ENCODE measurements around the gene SEPTIN12.
"Not testable (repeated sequence)": the region's sequence is repeated elsewhere in the genome, so short reads cannot be mapped to it uniquely, and the experiment has no call there.

DNA sequence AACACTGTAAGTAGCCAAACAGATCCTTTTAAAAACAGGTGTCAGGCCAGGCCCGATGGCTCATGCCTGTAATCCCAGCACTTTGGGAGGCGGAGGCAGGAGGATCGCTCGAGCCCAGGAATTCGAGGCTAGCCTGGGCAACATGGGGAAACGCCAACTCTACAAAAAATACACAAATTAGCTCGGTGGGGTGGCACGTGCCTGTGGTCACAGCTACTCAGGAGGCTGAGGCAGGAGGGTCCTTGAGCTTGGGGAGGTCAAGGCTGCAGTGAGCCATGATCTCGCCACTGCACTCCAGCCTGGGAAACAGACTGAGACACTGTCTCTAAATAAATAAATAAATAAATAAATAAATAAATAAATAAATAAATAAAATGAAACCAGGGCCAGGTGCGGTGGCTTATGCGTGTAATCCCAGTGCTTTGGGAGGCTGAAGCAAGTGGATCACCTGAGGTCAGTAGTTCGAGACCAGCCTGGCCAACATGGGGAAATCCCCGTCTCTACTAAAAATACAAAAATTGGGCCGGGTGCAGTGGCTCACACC lies 3.6 kb downstream of the SEPTIN12 start:
- TF ChIP-seq, protein P1, sequence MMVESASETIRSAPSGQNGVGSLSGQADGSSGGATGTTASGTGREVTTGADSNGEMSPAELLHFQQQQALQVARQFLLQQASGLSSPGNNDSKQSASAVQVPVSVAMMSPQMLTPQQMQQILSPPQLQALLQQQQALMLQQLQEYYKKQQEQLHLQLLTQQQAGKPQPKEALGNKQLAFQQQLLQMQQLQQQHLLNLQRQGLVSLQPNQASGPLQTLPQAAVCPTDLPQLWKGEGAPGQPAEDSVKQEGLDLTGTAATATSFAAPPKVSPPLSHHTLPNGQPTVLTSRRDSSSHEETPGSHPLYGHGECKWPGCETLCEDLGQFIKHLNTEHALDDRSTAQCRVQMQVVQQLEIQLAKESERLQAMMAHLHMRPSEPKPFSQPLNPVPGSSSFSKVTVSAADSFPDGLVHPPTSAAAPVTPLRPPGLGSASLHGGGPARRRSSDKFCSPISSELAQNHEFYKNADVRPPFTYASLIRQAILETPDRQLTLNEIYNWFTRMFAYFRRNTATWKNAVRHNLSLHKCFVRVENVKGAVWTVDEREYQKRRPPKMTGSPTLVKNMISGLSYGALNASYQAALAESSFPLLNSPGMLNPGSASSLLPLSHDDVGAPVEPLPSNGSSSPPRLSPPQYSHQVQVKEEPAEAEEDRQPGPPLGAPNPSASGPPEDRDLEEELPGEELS (CRISPR knock-in tag; IDR thresholded peaks at IDR 0.05), result not testable (repeated sequence)
- not testable (repeated sequence) for TF ChIP-seq CREB1 (CRISPR knock-in tag; IDR thresholded peaks at IDR 0.05); NR2C2 (CRISPR knock-in tag; IDR thresholded peaks at IDR 0.05); GABPB1 (CRISPR knock-in tag; IDR thresholded peaks at IDR 0.05); ZNF416 (CRISPR knock-in tag; IDR thresholded peaks at IDR 0.05); FOXJ3 (CRISPR knock-in tag; IDR thresholded peaks at IDR 0.05; ENCODE audit: borderline replicate concordance)
- TF ChIP-seq, protein P2, sequence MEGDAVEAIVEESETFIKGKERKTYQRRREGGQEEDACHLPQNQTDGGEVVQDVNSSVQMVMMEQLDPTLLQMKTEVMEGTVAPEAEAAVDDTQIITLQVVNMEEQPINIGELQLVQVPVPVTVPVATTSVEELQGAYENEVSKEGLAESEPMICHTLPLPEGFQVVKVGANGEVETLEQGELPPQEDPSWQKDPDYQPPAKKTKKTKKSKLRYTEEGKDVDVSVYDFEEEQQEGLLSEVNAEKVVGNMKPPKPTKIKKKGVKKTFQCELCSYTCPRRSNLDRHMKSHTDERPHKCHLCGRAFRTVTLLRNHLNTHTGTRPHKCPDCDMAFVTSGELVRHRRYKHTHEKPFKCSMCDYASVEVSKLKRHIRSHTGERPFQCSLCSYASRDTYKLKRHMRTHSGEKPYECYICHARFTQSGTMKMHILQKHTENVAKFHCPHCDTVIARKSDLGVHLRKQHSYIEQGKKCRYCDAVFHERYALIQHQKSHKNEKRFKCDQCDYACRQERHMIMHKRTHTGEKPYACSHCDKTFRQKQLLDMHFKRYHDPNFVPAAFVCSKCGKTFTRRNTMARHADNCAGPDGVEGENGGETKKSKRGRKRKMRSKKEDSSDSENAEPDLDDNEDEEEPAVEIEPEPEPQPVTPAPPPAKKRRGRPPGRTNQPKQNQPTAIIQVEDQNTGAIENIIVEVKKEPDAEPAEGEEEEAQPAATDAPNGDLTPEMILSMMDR (IDR thresholded peaks at IDR 0.05), result not testable (repeated sequence)
- TF ChIP-seq, protein P3, sequence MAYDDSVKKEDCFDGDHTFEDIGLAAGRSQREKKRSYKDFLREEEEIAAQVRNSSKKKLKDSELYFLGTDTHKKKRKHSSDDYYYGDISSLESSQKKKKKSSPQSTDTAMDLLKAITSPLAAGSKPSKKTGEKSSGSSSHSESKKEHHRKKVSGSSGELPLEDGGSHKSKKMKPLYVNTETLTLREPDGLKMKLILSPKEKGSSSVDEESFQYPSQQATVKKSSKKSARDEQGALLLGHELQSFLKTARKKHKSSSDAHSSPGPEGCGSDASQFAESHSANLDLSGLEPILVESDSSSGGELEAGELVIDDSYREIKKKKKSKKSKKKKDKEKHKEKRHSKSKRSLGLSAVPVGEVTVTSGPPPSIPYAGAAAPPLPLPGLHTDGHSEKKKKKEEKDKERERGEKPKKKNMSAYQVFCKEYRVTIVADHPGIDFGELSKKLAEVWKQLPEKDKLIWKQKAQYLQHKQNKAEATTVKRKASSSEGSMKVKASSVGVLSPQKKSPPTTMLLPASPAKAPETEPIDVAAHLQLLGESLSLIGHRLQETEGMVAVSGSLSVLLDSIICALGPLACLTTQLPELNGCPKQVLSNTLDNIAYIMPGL (CRISPR knock-in tag; IDR thresholded peaks at IDR 0.05), result not testable (repeated sequence)
- TF ChIP-seq, protein P4, sequence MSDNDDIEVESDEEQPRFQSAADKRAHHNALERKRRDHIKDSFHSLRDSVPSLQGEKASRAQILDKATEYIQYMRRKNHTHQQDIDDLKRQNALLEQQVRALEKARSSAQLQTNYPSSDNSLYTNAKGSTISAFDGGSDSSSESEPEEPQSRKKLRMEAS (CRISPR knock-in tag; IDR thresholded peaks at IDR 0.05), result not testable (repeated sequence)
- TF ChIP-seq, protein P5, sequence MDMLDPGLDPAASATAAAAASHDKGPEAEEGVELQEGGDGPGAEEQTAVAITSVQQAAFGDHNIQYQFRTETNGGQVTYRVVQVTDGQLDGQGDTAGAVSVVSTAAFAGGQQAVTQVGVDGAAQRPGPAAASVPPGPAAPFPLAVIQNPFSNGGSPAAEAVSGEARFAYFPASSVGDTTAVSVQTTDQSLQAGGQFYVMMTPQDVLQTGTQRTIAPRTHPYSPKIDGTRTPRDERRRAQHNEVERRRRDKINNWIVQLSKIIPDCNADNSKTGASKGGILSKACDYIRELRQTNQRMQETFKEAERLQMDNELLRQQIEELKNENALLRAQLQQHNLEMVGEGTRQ (CRISPR knock-in tag; IDR thresholded peaks at IDR 0.05), result not testable (repeated sequence)
- TF ChIP-seq, protein P6, sequence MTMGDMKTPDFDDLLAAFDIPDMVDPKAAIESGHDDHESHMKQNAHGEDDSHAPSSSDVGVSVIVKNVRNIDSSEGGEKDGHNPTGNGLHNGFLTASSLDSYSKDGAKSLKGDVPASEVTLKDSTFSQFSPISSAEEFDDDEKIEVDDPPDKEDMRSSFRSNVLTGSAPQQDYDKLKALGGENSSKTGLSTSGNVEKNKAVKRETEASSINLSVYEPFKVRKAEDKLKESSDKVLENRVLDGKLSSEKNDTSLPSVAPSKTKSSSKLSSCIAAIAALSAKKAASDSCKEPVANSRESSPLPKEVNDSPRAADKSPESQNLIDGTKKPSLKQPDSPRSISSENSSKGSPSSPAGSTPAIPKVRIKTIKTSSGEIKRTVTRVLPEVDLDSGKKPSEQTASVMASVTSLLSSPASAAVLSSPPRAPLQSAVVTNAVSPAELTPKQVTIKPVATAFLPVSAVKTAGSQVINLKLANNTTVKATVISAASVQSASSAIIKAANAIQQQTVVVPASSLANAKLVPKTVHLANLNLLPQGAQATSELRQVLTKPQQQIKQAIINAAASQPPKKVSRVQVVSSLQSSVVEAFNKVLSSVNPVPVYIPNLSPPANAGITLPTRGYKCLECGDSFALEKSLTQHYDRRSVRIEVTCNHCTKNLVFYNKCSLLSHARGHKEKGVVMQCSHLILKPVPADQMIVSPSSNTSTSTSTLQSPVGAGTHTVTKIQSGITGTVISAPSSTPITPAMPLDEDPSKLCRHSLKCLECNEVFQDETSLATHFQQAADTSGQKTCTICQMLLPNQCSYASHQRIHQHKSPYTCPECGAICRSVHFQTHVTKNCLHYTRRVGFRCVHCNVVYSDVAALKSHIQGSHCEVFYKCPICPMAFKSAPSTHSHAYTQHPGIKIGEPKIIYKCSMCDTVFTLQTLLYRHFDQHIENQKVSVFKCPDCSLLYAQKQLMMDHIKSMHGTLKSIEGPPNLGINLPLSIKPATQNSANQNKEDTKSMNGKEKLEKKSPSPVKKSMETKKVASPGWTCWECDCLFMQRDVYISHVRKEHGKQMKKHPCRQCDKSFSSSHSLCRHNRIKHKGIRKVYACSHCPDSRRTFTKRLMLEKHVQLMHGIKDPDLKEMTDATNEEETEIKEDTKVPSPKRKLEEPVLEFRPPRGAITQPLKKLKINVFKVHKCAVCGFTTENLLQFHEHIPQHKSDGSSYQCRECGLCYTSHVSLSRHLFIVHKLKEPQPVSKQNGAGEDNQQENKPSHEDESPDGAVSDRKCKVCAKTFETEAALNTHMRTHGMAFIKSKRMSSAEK (CRISPR knock-in tag; IDR thresholded peaks at IDR 0.05; ENCODE audit: borderline replicate concordance), result not testable (repeated sequence)
- TF ChIP-seq, protein P7, sequence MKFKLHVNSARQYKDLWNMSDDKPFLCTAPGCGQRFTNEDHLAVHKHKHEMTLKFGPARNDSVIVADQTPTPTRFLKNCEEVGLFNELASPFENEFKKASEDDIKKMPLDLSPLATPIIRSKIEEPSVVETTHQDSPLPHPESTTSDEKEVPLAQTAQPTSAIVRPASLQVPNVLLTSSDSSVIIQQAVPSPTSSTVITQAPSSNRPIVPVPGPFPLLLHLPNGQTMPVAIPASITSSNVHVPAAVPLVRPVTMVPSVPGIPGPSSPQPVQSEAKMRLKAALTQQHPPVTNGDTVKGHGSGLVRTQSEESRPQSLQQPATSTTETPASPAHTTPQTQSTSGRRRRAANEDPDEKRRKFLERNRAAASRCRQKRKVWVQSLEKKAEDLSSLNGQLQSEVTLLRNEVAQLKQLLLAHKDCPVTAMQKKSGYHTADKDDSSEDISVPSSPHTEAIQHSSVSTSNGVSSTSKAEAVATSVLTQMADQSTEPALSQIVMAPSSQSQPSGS (CRISPR knock-in tag; IDR thresholded peaks at IDR 0.05; ENCODE audit: borderline replicate concordance, low read depth), result not testable (repeated sequence)
